Endothelial cell (in vitro differentiated cells): Measurements from ENCODE around the gene FHL1. TPM values are rescaled to one million over a fixed set of nuclear protein-coding genes. Genes with fewer than 3 reads are reported as not detected.

Experiments
- DNase-seq: peaks from one replicate; pipeline ENCODE4 v3.0.0; 2021; ENCODE audit warnings: low spot score
- H3K27ac Mint-ChIP-seq: one replicate; pipeline ENCODE4 v1.8.0; 2021; ENCODE audit warnings: mixed read lengths, inconsistent platforms; ENCODE audit not compliant: unreplicated experiment
- H3K27me3 Mint-ChIP-seq: one replicate; pipeline ENCODE4 v1.8.0; 2021; ENCODE audit warnings: mild to moderate bottlenecking, moderate library complexity, mixed read lengths, inconsistent platforms; ENCODE audit not compliant: unreplicated experiment
- H3K36me3 Mint-ChIP-seq: one replicate; pipeline ENCODE4 v1.8.0; 2021; ENCODE audit warnings: mild to moderate bottlenecking, low read depth, mixed read lengths, inconsistent platforms; ENCODE audit not compliant: unreplicated experiment
- H3K4me1 Mint-ChIP-seq: one replicate; pipeline ENCODE4 v1.8.0; 2021; ENCODE audit warnings: mild to moderate bottlenecking, mixed read lengths, inconsistent platforms; ENCODE audit not compliant: unreplicated experiment
- H3K4me3 Mint-ChIP-seq: one replicate; pipeline ENCODE4 v1.8.0; 2021; ENCODE audit warnings: mild to moderate bottlenecking, mixed read lengths, inconsistent platforms; ENCODE audit not compliant: unreplicated experiment
- H3K9me3 Mint-ChIP-seq: one replicate; pipeline ENCODE4 v1.8.0; 2021; ENCODE audit warnings: mixed read lengths, inconsistent platforms; ENCODE audit not compliant: unreplicated experiment
- CTCF ChIP-seq: fragments of 200-600 bp; sonication (generic); IDR thresholded peaks from one replicate; pipeline ENCODE4 v1.5.0; 2021; ENCODE audit warnings: antibody characterized with exemption; ENCODE audit not compliant: unreplicated experiment
- total RNA-seq: library from RNA; stranded (reverse); fragmentation: NEBNext Ultra II Directional; extraction: Animal tissue kit (Norgen Biotek cat#: 25700); gene quantifications from one replicate; pipeline ENCODE4 v1.2.1, GENCODE V29; 2021; ENCODE audit not compliant: unreplicated experiment

Gene FHL1
- total RNA-seq, 1 donor from 2014 or later, result 5.6 TPM

- TF ChIP-seq CTCF, result no peak
- H3K27me3 Mint-ChIP-seq, result peaks cover 11% of the 10 kb centered on the region
- no peak for DNase-seq
- peak overlapping the region; percentile 22 for H3K27ac Mint-ChIP-seq
- peaks cover 6% of the 10 kb centered on the region for H3K4me1 Mint-ChIP-seq
- H3K4me3 Mint-ChIP-seq, result peak overlapping the region; percentile 86
- no peaks in the 10 kb centered on the region for H3K36me3 Mint-ChIP-seq
- no peaks in the 10 kb centered on the region for H3K9me3 Mint-ChIP-seq
Observed at GRCh38 chrX:136146614-136147314, 569 bp upstream of the FHL1 start.

GRCh38 chrX:136147976-136148375, 643 bp downstream of the FHL1 start:
- Mint-ChIP-seq H3K4me3 (peak overlapping the region; percentile 79), H3K9me3 (no peaks in the 10 kb centered on the region), H3K4me1 (peaks cover 6% of the 10 kb centered on the region), H3K27ac (no peak overlapping the region), H3K36me3 (no peaks in the 10 kb centered on the region), H3K27me3 (peaks cover 11% of the 10 kb centered on the region)
- TF ChIP-seq CTCF, result no peak
- no peak for DNase-seq

GRCh38 chrX:136148391-136148790, 1.1 kb downstream of the FHL1 start:
- Mint-ChIP-seq H3K36me3 (no peaks in the 10 kb centered on the region), H3K4me1 (peaks cover 6% of the 10 kb centered on the region), H3K27ac (no peak overlapping the region), H3K9me3 (no peaks in the 10 kb centered on the region), H3K4me3 (peak overlapping the region; percentile 79), H3K27me3 (peaks cover 11% of the 10 kb centered on the region)
- no peak for DNase-seq
- TF ChIP-seq CTCF, result no peak

- H3K9me3 Mint-ChIP-seq, result no peaks in the 10 kb centered on the region
- no peak for TF ChIP-seq CTCF
- H3K36me3 Mint-ChIP-seq, result no peaks in the 10 kb centered on the region
- no peaks in the 10 kb centered on the region for H3K27me3 Mint-ChIP-seq
- no peak overlapping the region for H3K27ac Mint-ChIP-seq
- no peak overlapping the region for H3K4me3 Mint-ChIP-seq
- no peak for DNase-seq
- H3K4me1 Mint-ChIP-seq, result no peaks in the 10 kb centered on the region
Observed at GRCh38 chrX:136154998-136155397, 7.7 kb downstream of the FHL1 start.

GRCh38 chrX:136156560-136157117, 9.3 kb downstream of the FHL1 start:
- H3K9me3 Mint-ChIP-seq, result no peaks in the 10 kb centered on the region
- no peak for DNase-seq
- H3K4me1 Mint-ChIP-seq, result no peaks in the 10 kb centered on the region
- no peak for TF ChIP-seq CTCF
- H3K4me3 Mint-ChIP-seq, result no peak overlapping the region
- H3K27me3 Mint-ChIP-seq, result no peaks in the 10 kb centered on the region
- no peak overlapping the region for H3K27ac Mint-ChIP-seq
- no peaks in the 10 kb centered on the region for H3K36me3 Mint-ChIP-seq
